ENCODE results near the gene ART4.

ART4 gene

DNA sequence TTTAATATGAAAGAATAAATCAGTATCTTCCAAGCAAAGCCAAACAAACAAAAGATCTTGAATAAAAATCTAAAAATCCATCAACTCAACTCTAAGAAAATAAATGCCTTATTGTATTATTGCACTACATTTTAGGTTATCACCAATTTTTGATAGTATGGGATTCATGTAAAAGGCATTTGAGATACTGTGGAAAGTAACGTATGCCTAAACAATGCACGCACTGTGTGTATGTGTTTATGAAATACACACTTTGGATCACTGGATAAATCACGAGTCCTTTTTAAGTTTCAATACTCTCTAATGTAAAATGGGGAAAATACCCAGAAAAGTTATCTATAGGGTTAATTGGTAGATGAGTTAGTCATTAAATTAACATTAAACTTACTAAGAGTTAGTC, 57.8 kb downstream of the ART4 start:
- TF ChIP-seq, protein P1, sequence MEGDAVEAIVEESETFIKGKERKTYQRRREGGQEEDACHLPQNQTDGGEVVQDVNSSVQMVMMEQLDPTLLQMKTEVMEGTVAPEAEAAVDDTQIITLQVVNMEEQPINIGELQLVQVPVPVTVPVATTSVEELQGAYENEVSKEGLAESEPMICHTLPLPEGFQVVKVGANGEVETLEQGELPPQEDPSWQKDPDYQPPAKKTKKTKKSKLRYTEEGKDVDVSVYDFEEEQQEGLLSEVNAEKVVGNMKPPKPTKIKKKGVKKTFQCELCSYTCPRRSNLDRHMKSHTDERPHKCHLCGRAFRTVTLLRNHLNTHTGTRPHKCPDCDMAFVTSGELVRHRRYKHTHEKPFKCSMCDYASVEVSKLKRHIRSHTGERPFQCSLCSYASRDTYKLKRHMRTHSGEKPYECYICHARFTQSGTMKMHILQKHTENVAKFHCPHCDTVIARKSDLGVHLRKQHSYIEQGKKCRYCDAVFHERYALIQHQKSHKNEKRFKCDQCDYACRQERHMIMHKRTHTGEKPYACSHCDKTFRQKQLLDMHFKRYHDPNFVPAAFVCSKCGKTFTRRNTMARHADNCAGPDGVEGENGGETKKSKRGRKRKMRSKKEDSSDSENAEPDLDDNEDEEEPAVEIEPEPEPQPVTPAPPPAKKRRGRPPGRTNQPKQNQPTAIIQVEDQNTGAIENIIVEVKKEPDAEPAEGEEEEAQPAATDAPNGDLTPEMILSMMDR (IDR thresholded peaks at IDR 0.05): no peak

DNA sequence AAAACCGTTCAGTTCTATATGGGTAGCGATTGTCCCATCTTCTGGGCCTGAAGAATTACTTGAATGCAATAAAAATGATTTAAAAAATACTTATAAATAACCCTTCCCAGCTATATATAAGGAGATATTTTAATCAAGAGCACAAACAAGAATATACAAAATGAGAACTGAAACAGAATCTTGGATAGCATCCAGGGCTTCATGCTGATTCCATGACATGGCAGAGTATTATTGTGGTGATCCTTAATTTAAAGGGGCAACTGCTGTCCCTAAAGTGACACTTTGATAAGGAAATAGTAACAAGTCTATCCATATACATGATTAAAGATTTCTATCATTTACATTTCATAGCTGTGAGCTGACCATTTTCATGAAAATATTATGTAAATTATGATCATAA, 58.9 kb downstream of the ART4 start:
- TF ChIP-seq, protein P1 (IDR thresholded peaks at IDR 0.05): no peak

- TF ChIP-seq, protein P1 (IDR thresholded peaks at IDR 0.05): no peak
Measured at GRCh38 chr12:14782756-14783155, 60.6 kb downstream of the ART4 start.

DNA sequence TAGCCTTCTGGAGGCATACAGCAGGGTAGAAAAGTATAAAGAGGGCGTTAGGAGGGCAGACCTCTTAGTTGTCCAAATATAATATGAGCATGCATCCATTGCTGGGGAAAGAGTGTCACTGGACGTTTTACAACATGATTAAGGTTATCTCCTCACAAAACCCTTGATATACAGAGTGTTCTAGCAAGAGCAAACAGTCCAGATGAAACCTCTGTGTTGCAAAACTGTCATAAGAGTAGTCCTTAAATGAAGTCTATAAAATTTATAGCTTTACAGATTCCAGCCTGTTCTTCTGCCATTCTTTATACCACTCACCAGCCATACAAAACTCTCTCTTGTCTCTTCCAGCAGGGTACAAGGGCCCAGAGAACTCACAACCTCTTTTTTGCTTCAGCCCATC, 61.8 kb downstream of the ART4 start:
- TF ChIP-seq, protein P1 (IDR thresholded peaks at IDR 0.05): no peak

- TF ChIP-seq, protein P1 (IDR thresholded peaks at IDR 0.05): no peak
Measured at GRCh38 chr12:14780859-14781258, 62.5 kb downstream of the ART4 start.

DNA sequence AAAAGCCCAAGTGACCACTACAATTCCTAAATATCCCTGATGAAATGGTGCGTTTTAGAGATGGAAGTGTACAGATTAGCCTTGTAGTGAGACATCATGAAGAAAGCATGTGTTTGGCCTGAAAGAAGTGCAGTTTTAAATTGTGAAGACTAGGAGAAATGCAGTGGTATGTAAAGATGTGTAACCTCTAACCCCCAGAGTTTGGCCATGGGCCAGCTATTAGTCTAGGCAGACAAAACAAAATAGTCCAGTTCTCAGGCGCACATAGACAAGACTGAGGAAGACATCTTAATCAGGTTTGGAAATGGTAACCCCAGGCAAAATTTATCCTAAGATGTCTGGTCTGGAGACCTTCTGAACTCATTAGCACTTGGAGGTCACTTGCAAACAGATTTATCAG, 63.5 kb downstream of the ART4 start:
- TF ChIP-seq, protein P1 (IDR thresholded peaks at IDR 0.05): no peak

GRCh38 chr12:14777271-14777670, 66.1 kb downstream of the ART4 start:
- TF ChIP-seq, protein P1 (IDR thresholded peaks at IDR 0.05): no peak

DNA sequence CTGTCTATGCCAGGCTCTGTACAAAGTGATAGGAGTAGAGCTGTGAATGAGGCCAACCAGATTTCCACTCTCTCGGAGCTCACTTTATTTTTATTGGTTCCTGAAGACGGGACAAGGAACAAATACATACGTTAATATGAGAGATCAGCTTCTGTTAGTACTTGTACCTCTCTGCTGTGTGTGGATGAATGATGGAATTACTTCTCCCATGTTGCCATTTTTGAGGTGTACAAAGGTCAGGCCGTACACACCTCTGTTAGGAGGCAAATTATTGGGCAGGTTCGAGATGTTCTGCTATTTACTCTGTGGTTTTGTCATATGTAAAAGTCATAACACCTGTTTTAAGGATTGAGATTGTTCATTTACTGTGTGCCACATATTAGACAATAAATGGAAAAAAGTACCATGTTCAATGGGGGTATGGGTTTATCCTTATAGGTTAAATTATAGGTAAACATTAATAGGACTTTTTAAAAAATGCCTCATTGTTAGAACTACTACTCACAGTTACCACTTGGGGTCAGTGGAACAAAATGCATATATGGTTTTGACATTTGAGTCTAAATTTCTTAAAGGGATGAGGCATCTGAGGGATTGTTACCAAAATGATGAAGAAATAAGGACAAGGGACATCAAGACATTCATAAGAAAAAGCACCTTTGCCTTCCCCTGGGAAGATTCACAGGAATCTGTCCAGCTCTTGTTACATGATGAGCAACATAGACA, 66.9 kb downstream of the ART4 start:
- TF ChIP-seq, protein P1 (IDR thresholded peaks at IDR 0.05): peak; percentile 46; the same call in 1 of the 2 replicates
